Lower leg skin (tissue), 3 donors: ENCODE results near the gene S100A5.

Experiments used
- POLR2A ChIP-seq, 2 donors: fragments of 450-650 bp; IDR thresholded peaks; one replicate each; pipeline ENCODE4 v1.6.1; 2016 to 2017; ENCODE audit warnings: antibody characterized with exemption in 2 of 2, mild to moderate bottlenecking in 1 of 2, moderate library complexity in 1 of 2
- TF ChIP-seq, protein P1 (sequence below), 3 donors: fragments of 450-650 bp; IDR thresholded peaks; one replicate each; pipeline ENCODE4 v1.5.1; 2016; ENCODE audit warnings: antibody characterized with exemption in 3 of 3, mild to moderate bottlenecking in 3 of 3, moderate library complexity in 2 of 3

DNA sequence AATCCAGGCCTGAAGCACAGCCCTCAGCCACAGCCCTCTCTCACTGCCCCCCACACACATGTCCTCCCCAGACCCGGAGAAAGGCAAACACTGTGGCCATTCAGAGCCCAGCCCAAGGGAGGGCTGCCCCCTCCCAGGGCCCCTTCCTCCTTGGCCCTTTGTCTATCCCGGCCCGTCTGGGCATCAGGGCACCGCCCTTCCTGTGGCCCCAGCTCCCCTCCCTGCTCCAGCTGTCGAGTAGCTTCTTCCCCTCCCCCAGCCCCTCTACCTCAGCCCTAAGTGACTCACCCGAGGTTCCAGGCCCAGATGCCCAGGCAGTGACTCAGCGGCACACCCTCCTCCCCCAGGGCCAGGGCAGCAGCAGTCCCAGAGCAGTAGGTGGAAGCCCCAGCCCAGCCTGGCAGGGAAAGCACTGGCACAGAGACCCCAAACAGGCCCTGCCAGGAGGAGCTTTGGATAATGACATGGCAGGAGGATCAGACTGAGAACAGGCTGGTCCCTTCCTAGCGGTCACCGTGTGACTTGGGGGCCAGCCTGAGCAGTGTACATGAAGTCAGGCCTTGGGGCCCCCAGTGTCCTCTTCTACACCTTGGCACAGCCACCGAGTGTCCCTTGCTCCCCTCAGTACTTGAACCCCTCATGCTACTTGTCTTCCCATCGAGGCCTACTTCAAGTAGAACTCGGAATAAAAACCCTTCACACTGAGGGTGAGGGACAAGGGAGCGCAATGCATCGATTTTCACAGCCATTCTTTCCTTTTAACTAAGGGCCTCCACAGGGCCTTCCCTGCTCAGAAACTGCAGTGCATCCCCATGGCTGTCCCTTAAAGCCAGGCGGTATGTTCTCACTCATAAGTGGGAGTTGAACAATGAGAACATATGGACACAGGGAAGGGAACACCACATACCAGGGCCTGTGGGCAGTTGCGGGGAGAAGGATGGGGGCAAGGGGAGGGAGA lies 26.0 kb upstream of the S100A5 start:
- TF ChIP-seq POLR2A (IDR thresholded peaks at IDR 0.05): no peak
- TF ChIP-seq, protein P1, sequence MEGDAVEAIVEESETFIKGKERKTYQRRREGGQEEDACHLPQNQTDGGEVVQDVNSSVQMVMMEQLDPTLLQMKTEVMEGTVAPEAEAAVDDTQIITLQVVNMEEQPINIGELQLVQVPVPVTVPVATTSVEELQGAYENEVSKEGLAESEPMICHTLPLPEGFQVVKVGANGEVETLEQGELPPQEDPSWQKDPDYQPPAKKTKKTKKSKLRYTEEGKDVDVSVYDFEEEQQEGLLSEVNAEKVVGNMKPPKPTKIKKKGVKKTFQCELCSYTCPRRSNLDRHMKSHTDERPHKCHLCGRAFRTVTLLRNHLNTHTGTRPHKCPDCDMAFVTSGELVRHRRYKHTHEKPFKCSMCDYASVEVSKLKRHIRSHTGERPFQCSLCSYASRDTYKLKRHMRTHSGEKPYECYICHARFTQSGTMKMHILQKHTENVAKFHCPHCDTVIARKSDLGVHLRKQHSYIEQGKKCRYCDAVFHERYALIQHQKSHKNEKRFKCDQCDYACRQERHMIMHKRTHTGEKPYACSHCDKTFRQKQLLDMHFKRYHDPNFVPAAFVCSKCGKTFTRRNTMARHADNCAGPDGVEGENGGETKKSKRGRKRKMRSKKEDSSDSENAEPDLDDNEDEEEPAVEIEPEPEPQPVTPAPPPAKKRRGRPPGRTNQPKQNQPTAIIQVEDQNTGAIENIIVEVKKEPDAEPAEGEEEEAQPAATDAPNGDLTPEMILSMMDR (IDR thresholded peaks at IDR 0.05): no peak
